GM19099 (cell line): ENCODE results near the gene FRY.

Experiments
- POLR2A ChIP-seq: IDR thresholded peaks from 3 replicates; pipeline ENCODE4 v1.6.1; 2011; ENCODE audit warnings: low read depth; ENCODE audit not compliant: insufficient read length; ENCODE audit errors: extremely low read depth

The FRY gene

GRCh38 chr13:32036126-32036695 is 4.6 kb downstream of the FRY start:
- TF ChIP-seq POLR2A: no peak

- no peak for TF ChIP-seq POLR2A
These were observed 5.2 kb downstream of the FRY start for GRCh38 chr13:32036757-32037156.

- no peak for TF ChIP-seq POLR2A
These were observed 5.9 kb downstream of the FRY start for GRCh38 chr13:32037471-32037870.

GRCh38 chr13:32038343-32038742 is 6.8 kb downstream of the FRY start:
- TF ChIP-seq POLR2A: no peak

GRCh38 chr13:32039056-32039455 is 7.5 kb downstream of the FRY start:
- TF ChIP-seq POLR2A: no peak

- TF ChIP-seq POLR2A: no peak
These were observed 8.0 kb downstream of the FRY start for GRCh38 chr13:32039528-32039927.

GRCh38 chr13:32040052-32040642 is 8.6 kb downstream of the FRY start:
- TF ChIP-seq POLR2A: no peak

GRCh38 chr13:32040689-32041088 is 9.1 kb downstream of the FRY start:
- no peak for TF ChIP-seq POLR2A

GRCh38 chr13:32041429-32041828 is 9.9 kb downstream of the FRY start:
- TF ChIP-seq POLR2A: no peak

GRCh38 chr13:32042551-32042950 is 11.0 kb downstream of the FRY start:
- no peak for TF ChIP-seq POLR2A

GRCh38 chr13:32044446-32044845 is 12.9 kb downstream of the FRY start:
- TF ChIP-seq POLR2A: no peak

- no peak for TF ChIP-seq POLR2A
These were observed 14.0 kb downstream of the FRY start for GRCh38 chr13:32045537-32045936.

- no peak for TF ChIP-seq POLR2A
These were observed 14.6 kb downstream of the FRY start for GRCh38 chr13:32045982-32046785.

GRCh38 chr13:32047088-32047487 is 15.5 kb downstream of the FRY start:
- TF ChIP-seq POLR2A: no peak

- no peak for TF ChIP-seq POLR2A
These were observed 16.2 kb downstream of the FRY start for GRCh38 chr13:32047793-32048192.

GRCh38 chr13:32048816-32049215 is 17.2 kb downstream of the FRY start:
- no peak for TF ChIP-seq POLR2A
